HAP-1 (cell line): Measurements from ENCODE around the gene MGARP.
"Not testable (repeated sequence)": the region's sequence is repeated elsewhere in the genome, so short reads cannot be mapped to it uniquely, and the experiment has no call there.

ENCODE experiments used
- DNase-seq, 2 experiments: peaks; one replicate each; pipeline ENCODE4 v3.0.0-alpha.2; 2016 to 2020; ENCODE audit warnings: low spot score in 2 of 2
- H3K27me3 ChIP-seq: fragments of 250-450 bp; sonication (Bioruptor Pico); 2 replicates; pipeline ENCODE4 v1.5.1; 2020; ENCODE audit warnings: low read depth, mild to moderate bottlenecking, moderate library complexity
- H3K36me3 ChIP-seq: fragments of 250-450 bp; sonication (Bioruptor Pico); replicated peaks from 2 replicates; pipeline ENCODE4 v1.5.1; 2020; ENCODE audit warnings: mild to moderate bottlenecking
- H3K4me1 ChIP-seq: fragments of 250-450 bp; sonication (Bioruptor Pico); 2 replicates; pipeline ENCODE4 v1.5.1; 2020; ENCODE audit warnings: mild to moderate bottlenecking
- H3K4me3 ChIP-seq: fragments of 250-450 bp; sonication (Bioruptor Pico); 2 replicates; pipeline ENCODE4 v1.5.1; 2020; ENCODE audit warnings: mild to moderate bottlenecking, moderate library complexity
- H3K9me3 ChIP-seq: fragments of 250-450 bp; sonication (Bioruptor Pico); 2 replicates; pipeline ENCODE4 v1.5.1; 2020; ENCODE audit warnings: mild to moderate bottlenecking, moderate library complexity
- in situ Hi-C: fragments of 300-500 bp; cut with MboI; formaldehyde crosslinking; loops from 3 replicates; pipeline ENCODE4 v1.14.3; 2020; ENCODE audit warnings: low sequenced_read_pairs, inconsistent platforms, mixed read lengths

Gene MGARP

GRCh38 chr4:139278485-139278884 lies 1.5 kb downstream of the MGARP start:
- no peak overlapping the region for H3K4me3 ChIP-seq
- no peaks in the 10 kb centered on the region for H3K9me3 ChIP-seq

GRCh38 chr4:139275281-139275735 lies 4.7 kb downstream of the MGARP start:
- Histone ChIP-seq H3K4me3 (no peak overlapping the region), H3K4me1 (no peaks in the 10 kb centered on the region), H3K36me3 (no peaks in the 10 kb centered on the region), H3K9me3 (no peaks in the 10 kb centered on the region), H3K27me3 (no peaks in the 10 kb centered on the region)
- no peak for DNase-seq
- in situ Hi-C loops, result no loop called here

More at GRCh38 chr4:139278485-139278884, 1.5 kb downstream of the MGARP start:
- DNase-seq, result no peak
- no peaks in the 10 kb centered on the region for H3K4me1 ChIP-seq
- H3K36me3 ChIP-seq, result no peaks in the 10 kb centered on the region
- H3K27me3 ChIP-seq, result no peaks in the 10 kb centered on the region
- in situ Hi-C loops, result no loop called here

GRCh38 chr4:139274790-139275189 lies 5.2 kb downstream of the MGARP start:
- no peak overlapping the region for H3K4me3 ChIP-seq
- DNase-seq, result no peak
- H3K27me3 ChIP-seq, result no peaks in the 10 kb centered on the region
- H3K36me3 ChIP-seq, result no peaks in the 10 kb centered on the region
- in situ Hi-C loops, result no loop called here
- H3K4me1 ChIP-seq, result no peaks in the 10 kb centered on the region
- H3K9me3 ChIP-seq, result no peaks in the 10 kb centered on the region

GRCh38 chr4:139273835-139274234 lies 6.2 kb downstream of the MGARP start:
- no peaks in the 10 kb centered on the region for H3K27me3 ChIP-seq
- no peaks in the 10 kb centered on the region for H3K4me1 ChIP-seq
- no peaks in the 10 kb centered on the region for H3K9me3 ChIP-seq
- no peaks in the 10 kb centered on the region for H3K36me3 ChIP-seq
- in situ Hi-C loops, result no loop called here
- no peak for DNase-seq
- H3K4me3 ChIP-seq, result no peak overlapping the region

GRCh38 chr4:139267301-139267700 lies 12.7 kb downstream of the MGARP start:
- in situ Hi-C loops, result no loop called here
- peaks cover 18% of the 10 kb centered on the region for H3K4me1 ChIP-seq
- no peaks in the 10 kb centered on the region for H3K9me3 ChIP-seq
- H3K27me3 ChIP-seq, result no peaks in the 10 kb centered on the region
- no peaks in the 10 kb centered on the region for H3K36me3 ChIP-seq
- no peak for DNase-seq
- no peak overlapping the region for H3K4me3 ChIP-seq

GRCh38 chr4:139266583-139267257 lies 13.3 kb downstream of the MGARP start:
- DNase-seq, result peak; percentile 44 to 74
- Histone ChIP-seq H3K4me1 (peaks cover 18% of the 10 kb centered on the region), H3K27me3 (no peaks in the 10 kb centered on the region), H3K9me3 (no peaks in the 10 kb centered on the region), H3K4me3 (no peak overlapping the region), H3K36me3 (no peaks in the 10 kb centered on the region)
- in situ Hi-C loops, result no loop called here

- H3K4me3 ChIP-seq, result no peak overlapping the region
- no peak for DNase-seq
- H3K36me3 ChIP-seq, result no peaks in the 10 kb centered on the region
- in situ Hi-C loops, result no loop called here
- H3K27me3 ChIP-seq, result no peaks in the 10 kb centered on the region
- H3K4me1 ChIP-seq, result peaks cover 18% of the 10 kb centered on the region
- H3K9me3 ChIP-seq, result no peaks in the 10 kb centered on the region
Observed at GRCh38 chr4:139266208-139266582, 13.8 kb downstream of the MGARP start.

- in situ Hi-C loops, result no loop called here
- Histone ChIP-seq H3K36me3 (no peaks in the 10 kb centered on the region), H3K4me3 (no peak overlapping the region), H3K4me1 (peaks cover 18% of the 10 kb centered on the region), H3K9me3 (no peaks in the 10 kb centered on the region), H3K27me3 (no peaks in the 10 kb centered on the region)
- no peak for DNase-seq
Observed at GRCh38 chr4:139265654-139266053, 14.4 kb downstream of the MGARP start.

GRCh38 chr4:139256349-139256748 lies 23.7 kb downstream of the MGARP start:
- no peaks in the 10 kb centered on the region for H3K36me3 ChIP-seq
- H3K9me3 ChIP-seq, result no peaks in the 10 kb centered on the region
- no peak for DNase-seq
- H3K27me3 ChIP-seq, result no peaks in the 10 kb centered on the region
- in situ Hi-C loops, result no loop called here
- H3K4me1 ChIP-seq, result no peaks in the 10 kb centered on the region
- H3K4me3 ChIP-seq, result no peak overlapping the region

GRCh38 chr4:139255581-139255980 lies 24.4 kb downstream of the MGARP start:
- H3K4me3 ChIP-seq, H3K36me3 ChIP-seq, H3K4me1 ChIP-seq, in situ Hi-C loops, H3K27me3 ChIP-seq, DNase-seq, H3K9me3 ChIP-seq: not testable (repeated sequence)

GRCh38 chr4:139253713-139254112 lies 26.3 kb downstream of the MGARP start:
- H3K9me3 ChIP-seq, result no peaks in the 10 kb centered on the region
- H3K27me3 ChIP-seq, result no peaks in the 10 kb centered on the region
- H3K4me1 ChIP-seq, result no peaks in the 10 kb centered on the region
- in situ Hi-C loops, result no loop called here
- H3K4me3 ChIP-seq, result no peak overlapping the region
- no peaks in the 10 kb centered on the region for H3K36me3 ChIP-seq
- DNase-seq, result no peak

GRCh38 chr4:139253046-139253445 lies 27.0 kb downstream of the MGARP start:
- Histone ChIP-seq H3K27me3 (no peaks in the 10 kb centered on the region), H3K4me1 (no peaks in the 10 kb centered on the region), H3K4me3 (no peak overlapping the region), H3K9me3 (no peaks in the 10 kb centered on the region), H3K36me3 (no peaks in the 10 kb centered on the region)
- DNase-seq, result no peak
- in situ Hi-C loops, result no loop called here

GRCh38 chr4:139247700-139248238 lies 32.3 kb downstream of the MGARP start:
- in situ Hi-C loops, result no loop called here
- no peak for DNase-seq
- no peaks in the 10 kb centered on the region for H3K9me3 ChIP-seq

GRCh38 chr4:139247241-139247640 lies 32.8 kb downstream of the MGARP start:
- in situ Hi-C loops, result no loop called here
- Histone ChIP-seq H3K9me3 (no peaks in the 10 kb centered on the region), H3K36me3 (no peaks in the 10 kb centered on the region), H3K4me3 (no peak overlapping the region), H3K4me1 (no peaks in the 10 kb centered on the region; the same call in none of the 2 replicates), H3K27me3 (no peaks in the 10 kb centered on the region)
- DNase-seq, result no peak

More at GRCh38 chr4:139247700-139248238, 32.3 kb downstream of the MGARP start:
- H3K4me3 ChIP-seq, result no peak overlapping the region
- H3K36me3 ChIP-seq, result no peaks in the 10 kb centered on the region
- H3K4me1 ChIP-seq, result no peaks in the 10 kb centered on the region; the same call in 1 of the 2 replicates
- no peaks in the 10 kb centered on the region for H3K27me3 ChIP-seq
